Lower leg skin (tissue), 3 donors: ENCODE measurements around the gene TNP2.

ENCODE experiments used
- CTCF ChIP-seq, 3 donors: fragments of 450-650 bp; IDR thresholded peaks; one replicate each; pipeline ENCODE4 v1.5.1; 2016; ENCODE audit warnings: antibody characterized with exemption in 3 of 3, mild to moderate bottlenecking in 3 of 3, moderate library complexity in 2 of 3
- POLR2A ChIP-seq, 2 donors: fragments of 450-650 bp; IDR thresholded peaks; one replicate each; pipeline ENCODE4 v1.6.1; 2016 to 2017; ENCODE audit warnings: antibody characterized with exemption in 2 of 2, mild to moderate bottlenecking in 1 of 2, moderate library complexity in 1 of 2

- TF ChIP-seq POLR2A (IDR thresholded peaks at IDR 0.05) = no peak
- TF ChIP-seq CTCF (IDR thresholded peaks at IDR 0.05) = no peak
Observed at GRCh38 chr16:11314309-11314894, 45.3 kb upstream of the TNP2 start.
